Measurements from ENCODE around the gene PCSK5.
"Not testable (repeated sequence)": the region's sequence is repeated elsewhere in the genome, so short reads cannot be mapped to it uniquely, and the experiment has no call there.

The PCSK5 gene

GRCh38 chr9:76342858-76343257 is 452.4 kb downstream of the PCSK5 start:
- FAIRE-seq (no peak), DNase-seq (ENCODE audit: low spot score) (no peak)

- DNase-seq (ENCODE audit: low spot score) = no peak
- no peak for FAIRE-seq
These were observed 459.4 kb downstream of the PCSK5 start for GRCh38 chr9:76349865-76350264.

GRCh38 chr9:76351006-76351405 is 460.5 kb downstream of the PCSK5 start:
- FAIRE-seq (no peak), DNase-seq (ENCODE audit: low spot score) (no peak)

- no peak for DNase-seq (ENCODE audit: low spot score)
- FAIRE-seq = no peak
These were observed 461.6 kb downstream of the PCSK5 start for GRCh38 chr9:76352026-76352620.

- peak; percentile 85 for FAIRE-seq
- peak; percentile 75 for DNase-seq (ENCODE audit: low spot score)
These were observed 462.8 kb downstream of the PCSK5 start for GRCh38 chr9:76353280-76353679.

GRCh38 chr9:76354221-76354620 is 463.7 kb downstream of the PCSK5 start:
- no peak for FAIRE-seq

GRCh38 chr9:76355886-76356285 is 465.4 kb downstream of the PCSK5 start:
- FAIRE-seq = no peak

More at GRCh38 chr9:76354221-76354620, 463.7 kb downstream of the PCSK5 start:
- no peak for DNase-seq (ENCODE audit: low spot score)

GRCh38 chr9:76357555-76357954 is 467.1 kb downstream of the PCSK5 start:
- DNase-seq (ENCODE audit: low spot score) (no peak), FAIRE-seq (no peak)

More at GRCh38 chr9:76355886-76356285, 465.4 kb downstream of the PCSK5 start:
- DNase-seq (ENCODE audit: low spot score) = no peak

- FAIRE-seq (no peak), DNase-seq (ENCODE audit: low spot score) (no peak)
These were observed 468.3 kb downstream of the PCSK5 start for GRCh38 chr9:76358628-76359280.

GRCh38 chr9:76359365-76359764 is 468.9 kb downstream of the PCSK5 start:
- FAIRE-seq (no peak), DNase-seq (ENCODE audit: low spot score) (no peak)

DNA sequence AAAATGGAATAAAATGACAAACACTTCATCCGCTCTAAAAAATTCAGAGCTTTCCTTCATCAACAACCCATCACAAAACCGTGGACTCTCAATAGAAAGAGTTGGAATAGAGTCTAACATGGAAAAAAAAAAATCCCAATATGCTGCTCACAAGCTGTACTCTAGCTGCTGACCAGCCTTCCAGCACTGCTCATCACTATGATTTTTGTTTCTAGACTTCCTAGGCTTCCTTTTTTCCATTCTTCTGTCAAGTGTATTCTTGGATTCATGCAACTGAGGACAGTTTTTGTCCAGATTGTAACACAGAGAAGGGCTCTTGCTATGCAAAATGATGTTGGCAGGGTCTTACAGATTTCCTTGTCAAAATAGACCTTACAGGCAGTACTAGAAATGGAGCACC is 469.3 kb downstream of the PCSK5 start:
- no peak for DNase-seq (ENCODE audit: low spot score)

DNA sequence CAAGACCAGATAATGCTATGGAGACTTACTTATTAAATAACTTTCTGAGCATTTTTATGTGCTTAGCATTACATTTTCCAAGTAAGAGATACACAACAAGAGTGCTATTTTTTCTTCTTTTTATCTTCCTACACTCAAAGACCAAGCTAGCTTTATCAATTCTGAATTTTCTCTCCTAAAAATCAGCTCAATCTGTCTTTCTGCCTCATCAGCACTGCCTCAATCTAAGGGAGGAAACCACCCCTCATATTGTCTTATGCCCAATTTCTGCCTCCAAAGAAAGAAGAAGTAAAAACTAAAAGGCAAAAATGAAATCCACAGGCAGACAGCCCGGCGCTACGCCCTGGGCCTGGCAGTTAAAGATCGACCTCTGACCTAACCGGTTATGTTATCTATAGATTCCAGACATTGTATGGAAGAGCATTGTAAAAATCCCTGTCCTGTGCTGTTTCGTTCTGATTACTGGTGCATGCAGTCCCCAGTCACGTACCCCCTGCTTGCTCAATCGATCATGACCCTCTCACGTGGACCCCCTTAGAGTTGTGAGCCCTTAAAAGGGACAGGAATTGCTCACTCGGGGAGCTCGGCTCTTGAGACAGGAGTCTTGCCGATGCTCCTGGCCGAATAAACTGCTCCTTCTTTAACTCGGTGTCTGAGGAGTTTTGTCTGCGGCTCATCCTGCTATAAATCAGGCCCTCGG is 472.0 kb downstream of the PCSK5 start:
- not testable (repeated sequence) for FAIRE-seq; DNase-seq (ENCODE audit: low spot score)

More for the DNA sequence above, 469.3 kb downstream of the PCSK5 start:
- FAIRE-seq = no peak

GRCh38 chr9:76363032-76363395 is 472.5 kb downstream of the PCSK5 start:
- no peak for DNase-seq (ENCODE audit: low spot score)
- no peak for FAIRE-seq

DNA sequence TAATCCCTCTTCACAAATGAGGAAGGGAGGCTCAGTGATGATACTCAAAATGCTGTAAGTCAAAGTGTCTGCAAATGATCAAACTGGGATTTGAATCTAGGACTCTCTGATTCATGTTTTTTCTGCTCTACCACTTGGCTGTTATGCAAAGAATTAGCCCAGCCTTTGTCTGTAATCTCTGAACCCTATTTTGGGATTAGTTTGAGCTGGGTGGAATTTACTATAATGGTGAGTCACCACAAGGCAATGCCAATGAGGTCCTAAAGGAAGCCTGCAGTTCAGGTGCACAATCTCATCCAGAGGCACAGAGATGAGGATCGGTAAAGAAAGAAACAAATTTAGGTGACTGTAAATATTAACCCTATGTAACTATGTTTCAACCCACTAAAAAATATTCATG is 474.6 kb downstream of the PCSK5 start:
- DNase-seq (ENCODE audit: low spot score) = peak; percentile 86
- peak; percentile 88 for FAIRE-seq

DNA sequence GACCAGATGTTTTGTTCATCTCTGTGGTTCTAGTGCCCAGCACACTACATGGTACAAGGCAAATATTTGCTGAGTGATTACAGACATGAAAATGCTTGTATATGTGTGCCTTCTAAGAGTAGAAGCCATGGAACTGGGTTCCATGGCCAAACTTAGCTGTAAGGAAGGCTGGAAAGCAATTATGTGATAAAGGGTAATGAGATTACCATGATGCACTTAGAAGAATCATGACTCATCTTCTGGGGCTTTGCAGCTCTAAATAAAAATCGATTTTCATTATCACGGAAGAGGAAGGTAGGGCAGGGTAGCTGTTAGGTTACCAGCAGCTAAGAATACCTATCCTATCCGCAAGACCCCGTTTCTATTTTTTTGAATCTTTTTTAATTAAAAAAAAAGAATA is 475.8 kb downstream of the PCSK5 start:
- FAIRE-seq (no peak), DNase-seq (ENCODE audit: low spot score) (no peak)

DNA sequence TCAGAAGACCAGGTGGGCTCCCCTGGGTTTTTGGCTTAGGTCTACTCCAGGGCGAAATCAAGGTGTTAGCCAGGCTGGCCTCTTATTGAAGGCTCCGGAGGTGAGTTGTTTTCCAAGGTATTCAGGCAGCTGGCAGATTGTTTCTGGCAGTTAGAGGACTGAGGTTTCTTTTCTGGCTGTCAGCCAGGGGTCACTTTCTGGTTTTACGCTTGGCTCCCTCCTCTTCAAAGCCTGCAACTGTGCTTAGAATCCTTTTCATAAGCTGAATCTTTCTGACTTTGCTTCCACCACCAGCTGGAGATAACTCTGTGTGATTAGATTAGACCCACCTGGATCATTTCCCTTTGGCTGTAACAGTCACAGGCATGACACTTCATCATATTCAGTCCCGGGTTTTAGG is 479.1 kb downstream of the PCSK5 start:
- DNase-seq (ENCODE audit: low spot score) (peak; percentile 90), FAIRE-seq (peak; percentile 97)

GRCh38 chr9:76370396-76371023 is 480.0 kb downstream of the PCSK5 start:
- no peak for DNase-seq (ENCODE audit: low spot score)
- FAIRE-seq = no peak

- DNase-seq (ENCODE audit: low spot score) = peak; percentile 18
- FAIRE-seq = no peak
These were observed 481.4 kb downstream of the PCSK5 start for GRCh38 chr9:76371901-76372300.

DNA sequence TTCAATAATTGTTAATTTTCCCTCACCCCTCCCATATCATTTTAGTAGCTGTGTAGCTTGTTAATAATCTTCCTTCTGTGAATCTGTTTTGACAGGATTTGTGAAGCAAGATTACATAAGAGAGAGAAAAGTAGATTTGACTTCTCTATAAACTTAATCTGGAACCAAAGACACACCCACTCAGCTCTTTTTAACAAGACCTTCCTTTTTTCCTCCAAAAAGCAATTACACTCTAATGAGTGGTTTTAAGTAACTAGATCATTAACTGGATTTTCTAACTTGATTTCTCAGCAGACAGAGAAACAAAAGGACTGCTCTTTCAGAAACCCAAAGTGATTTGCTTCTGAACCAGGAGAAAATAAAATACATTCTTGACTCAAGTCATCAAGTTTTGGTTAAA is 481.9 kb downstream of the PCSK5 start:
- DNase-seq (ENCODE audit: low spot score) = no peak
- FAIRE-seq = no peak

GRCh38 chr9:76373173-76373783 is 482.8 kb downstream of the PCSK5 start:
- DNase-seq (ENCODE audit: low spot score) (peak; percentile 41), FAIRE-seq (no peak)

- no peak for FAIRE-seq
- DNase-seq (ENCODE audit: low spot score) = no peak
These were observed 483.5 kb downstream of the PCSK5 start for GRCh38 chr9:76373784-76374474.

All from RCC 7860 (cell line).